ENCODE measurements around the gene FAM149B1. TPM values are rescaled to one million over a fixed set of nuclear protein-coding genes. Genes with fewer than 3 reads are reported as not detected.

FAM149B1 gene

Small RNAs within 50 kb of the gene (small RNA-seq; reads per million reads assigned to genes)
- not detected for gene RF00019
- gene RNU6-833P, result not detected
- 710 reads per million, percentile 99 among the genes with 10 or more reads in this experiment for gene SNORA11F

All from skeletal muscle satellite cell (primary cell).